GM12874 (cell line): ENCODE data around the gene TRABD.

Experiments used
- TF ChIP-seq, protein P1 (sequence below): IDR thresholded peaks from 2 replicates; pipeline ENCODE4 v1.5.1; 2011; ENCODE audit warnings: low read depth, mild to moderate bottlenecking, control low read depth, low read length, moderate library complexity; ENCODE audit not compliant: insufficient read depth

Gene TRABD

DNA sequence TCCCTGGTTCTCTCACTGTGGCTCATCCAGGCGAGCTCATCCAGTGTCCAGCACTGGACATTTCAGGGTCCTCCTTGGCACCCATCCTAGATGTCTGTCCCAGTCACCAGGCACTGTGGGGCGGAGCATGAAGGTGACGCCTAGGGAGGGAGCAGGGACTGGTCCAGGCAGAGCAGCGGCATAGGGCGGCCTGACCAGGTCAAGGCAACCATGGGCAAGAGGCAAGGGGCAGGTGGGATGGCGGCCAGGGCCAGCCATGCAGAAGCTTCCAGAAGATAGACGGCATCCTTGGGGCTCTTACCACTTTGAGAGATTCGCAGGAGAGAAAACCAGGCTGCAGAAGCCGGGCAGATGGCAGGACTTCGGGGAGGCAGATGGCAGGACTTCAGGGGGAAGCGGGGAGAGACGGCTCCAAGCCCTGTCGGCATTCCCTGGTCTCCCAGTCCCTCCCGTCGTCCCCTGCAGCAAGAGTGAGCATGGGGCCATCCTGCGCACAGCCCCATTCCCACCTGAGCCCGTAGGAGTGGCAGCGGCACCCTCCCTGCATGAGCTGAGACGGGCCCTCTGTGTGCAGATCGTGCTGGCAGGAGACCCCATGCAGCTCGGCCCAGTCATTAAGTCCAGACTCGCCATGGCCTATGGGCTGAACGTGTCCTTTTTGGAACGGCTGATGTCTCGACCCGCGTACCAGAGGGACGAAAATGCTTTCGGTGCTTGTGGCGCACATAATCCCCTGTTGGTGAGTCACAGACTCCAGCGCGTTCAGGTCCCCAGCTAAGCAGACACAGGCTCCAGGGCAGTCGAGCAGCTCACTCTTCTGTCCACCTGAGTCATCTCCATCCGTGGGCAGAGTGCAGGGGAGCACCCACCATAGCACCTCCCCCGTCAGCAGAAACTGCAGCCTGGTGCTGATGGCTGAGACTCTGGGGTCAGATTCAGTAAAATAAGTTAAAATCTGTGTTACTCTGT is 35.3 kb upstream of the TRABD start:
- TF ChIP-seq, protein P1, sequence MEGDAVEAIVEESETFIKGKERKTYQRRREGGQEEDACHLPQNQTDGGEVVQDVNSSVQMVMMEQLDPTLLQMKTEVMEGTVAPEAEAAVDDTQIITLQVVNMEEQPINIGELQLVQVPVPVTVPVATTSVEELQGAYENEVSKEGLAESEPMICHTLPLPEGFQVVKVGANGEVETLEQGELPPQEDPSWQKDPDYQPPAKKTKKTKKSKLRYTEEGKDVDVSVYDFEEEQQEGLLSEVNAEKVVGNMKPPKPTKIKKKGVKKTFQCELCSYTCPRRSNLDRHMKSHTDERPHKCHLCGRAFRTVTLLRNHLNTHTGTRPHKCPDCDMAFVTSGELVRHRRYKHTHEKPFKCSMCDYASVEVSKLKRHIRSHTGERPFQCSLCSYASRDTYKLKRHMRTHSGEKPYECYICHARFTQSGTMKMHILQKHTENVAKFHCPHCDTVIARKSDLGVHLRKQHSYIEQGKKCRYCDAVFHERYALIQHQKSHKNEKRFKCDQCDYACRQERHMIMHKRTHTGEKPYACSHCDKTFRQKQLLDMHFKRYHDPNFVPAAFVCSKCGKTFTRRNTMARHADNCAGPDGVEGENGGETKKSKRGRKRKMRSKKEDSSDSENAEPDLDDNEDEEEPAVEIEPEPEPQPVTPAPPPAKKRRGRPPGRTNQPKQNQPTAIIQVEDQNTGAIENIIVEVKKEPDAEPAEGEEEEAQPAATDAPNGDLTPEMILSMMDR = no peak

DNA sequence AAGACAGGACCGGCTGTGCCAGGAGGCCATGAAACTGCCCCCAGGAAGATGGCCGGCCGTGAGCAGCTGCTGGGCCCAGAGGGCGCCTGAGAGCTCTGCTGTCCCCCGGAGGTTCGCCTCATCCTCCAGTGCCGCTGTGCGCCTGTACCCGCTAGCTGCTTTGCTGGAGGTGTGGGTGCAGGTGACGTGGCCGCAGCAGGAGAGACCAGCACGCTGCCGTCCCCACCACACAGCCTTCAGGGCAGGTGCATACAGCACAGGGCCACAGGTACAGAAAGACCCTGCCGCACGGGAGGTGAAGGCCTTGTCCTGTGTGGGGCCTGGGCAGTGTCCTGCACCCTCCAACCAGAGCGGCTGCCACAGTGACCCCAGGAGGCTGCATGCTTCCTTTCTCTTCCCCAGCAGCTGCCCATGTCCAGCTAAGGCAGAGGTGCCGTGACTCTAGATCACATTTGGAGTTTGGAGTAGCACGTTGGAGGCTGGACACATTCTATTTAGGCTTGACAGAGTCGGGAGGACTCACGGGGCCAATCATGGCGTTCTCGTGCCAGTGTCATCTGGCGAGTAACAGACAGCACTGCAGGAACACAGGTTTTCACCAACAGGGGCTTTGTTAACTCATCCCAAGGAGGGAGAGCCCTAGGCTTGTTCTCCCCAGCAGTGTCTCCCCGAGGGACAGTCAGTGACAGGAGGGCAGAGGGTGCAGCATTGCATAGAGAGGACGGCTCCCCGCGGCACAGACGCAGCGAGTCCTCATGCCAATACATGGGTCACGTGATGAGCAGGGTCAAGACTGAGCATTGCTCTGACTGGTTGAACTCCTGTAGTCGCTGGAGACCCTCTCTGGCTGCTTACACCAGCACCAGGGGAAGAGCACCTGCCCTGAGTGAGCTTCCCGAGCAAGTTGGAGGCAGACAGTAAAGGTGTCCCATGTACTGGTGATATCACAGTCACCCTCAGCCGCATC is 33.9 kb upstream of the TRABD start:
- TF ChIP-seq, protein P1 = no peak

DNA sequence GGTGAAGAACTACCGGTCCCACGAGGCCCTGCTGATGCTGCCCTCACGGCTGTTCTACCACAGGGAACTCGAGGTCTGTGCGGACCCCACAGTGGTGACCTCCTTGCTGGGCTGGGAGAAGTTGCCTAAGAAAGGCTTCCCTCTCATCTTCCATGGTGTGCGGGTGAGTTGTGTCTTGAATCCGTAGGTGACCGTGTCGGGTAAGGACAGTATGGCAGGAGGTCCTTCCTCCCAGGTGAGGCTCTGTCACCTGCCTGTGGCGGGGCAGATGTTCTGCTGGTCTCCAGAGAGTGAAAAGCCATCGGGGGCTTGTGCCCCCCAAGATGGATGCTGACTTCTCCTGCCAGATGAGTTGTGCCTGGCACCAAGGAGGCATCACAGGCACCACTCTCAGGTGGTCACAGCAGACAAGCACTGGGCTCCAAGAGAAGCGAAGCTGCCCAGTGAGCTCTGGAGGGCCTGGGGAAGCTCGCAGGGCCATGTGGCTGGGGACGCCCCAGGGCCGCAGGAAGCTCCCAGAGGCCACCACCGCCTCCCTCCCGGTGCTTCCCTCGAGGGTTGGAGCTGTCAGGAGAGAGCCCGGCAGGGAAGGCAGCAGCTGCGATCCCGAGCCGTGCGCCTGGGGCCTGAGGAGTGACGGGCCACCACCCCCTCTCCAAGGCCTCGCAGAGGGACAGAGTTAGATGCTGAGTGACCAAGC is 32.5 kb upstream of the TRABD start:
- TF ChIP-seq, protein P1 = no peak

DNA sequence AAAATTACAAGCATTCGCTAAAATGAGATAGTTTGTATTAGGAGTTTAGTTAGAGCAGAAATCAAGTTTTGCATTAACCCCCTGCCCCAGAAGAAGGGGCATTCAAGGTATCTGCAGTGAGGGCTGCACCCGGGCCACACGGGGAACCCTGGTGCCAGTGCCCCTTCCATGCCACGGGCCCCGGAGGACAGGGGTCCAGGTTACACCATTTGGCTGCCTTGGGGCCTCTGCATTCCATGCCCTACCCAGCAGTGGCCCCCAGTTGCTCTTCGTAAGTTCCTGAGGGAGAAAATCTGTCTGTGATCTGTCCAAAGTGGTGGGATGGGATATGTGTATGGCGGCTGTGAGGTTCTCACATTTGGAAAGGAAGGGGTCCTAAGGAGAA is 32.0 kb upstream of the TRABD start:
- TF ChIP-seq, protein P1 = no peak

DNA sequence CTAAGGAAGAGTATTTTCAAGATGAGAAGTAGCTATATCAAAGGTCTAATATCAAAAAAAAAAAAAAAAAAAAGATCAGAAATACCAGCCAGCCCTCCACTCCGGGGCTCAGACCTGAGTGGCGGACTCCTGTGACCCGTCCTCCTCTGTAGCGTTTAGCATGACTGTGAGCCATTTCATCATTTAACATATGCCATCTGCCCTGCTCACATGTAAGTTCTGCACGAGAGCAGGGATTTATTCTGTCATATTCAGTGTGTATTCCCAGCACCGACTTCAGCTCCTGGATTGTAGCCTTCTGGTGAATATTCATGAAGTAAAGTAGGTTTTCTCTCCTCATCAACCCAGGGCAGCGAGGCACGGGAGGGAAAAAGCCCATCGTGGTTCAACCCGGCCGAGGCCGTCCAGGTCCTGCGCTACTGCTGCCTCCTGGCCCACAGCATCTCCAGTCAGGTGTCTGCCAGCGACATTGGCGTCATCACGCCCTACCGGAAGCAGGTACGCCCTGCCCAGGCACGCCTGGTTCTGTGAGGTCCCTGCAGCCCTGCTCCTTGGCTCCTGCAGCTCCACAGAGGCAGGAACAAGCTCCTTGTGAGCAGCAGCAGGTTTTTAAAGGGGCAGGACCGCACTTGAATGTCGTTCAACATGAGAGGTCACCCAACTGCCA is 27.9 kb upstream of the TRABD start:
- TF ChIP-seq, protein P1 = no peak

DNA sequence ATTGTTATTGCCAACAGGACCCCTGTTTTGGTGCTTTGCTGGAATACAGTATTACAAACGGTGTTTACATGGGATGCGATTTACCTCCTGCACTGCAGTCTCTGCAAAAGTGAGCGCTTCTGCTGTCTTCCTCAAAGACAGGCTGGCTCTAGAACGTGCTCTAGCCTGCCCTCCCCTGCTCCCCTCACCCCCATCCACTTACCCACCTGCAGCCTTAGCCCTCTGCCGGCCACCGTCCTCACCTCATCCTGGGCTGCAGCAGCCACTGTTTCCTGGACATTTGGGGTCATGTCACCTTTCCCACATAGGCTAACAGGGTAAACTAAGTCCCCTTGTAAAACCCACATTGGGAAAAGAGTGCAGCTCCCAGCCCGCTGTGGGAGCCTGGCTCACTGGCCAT is 24.8 kb upstream of the TRABD start:
- TF ChIP-seq, protein P1 = no peak
